GM18511 (cell line): ENCODE measurements around the gene SDHB.

Source experiments
- ATAC-seq: cut with Tn5 transposase; IDR thresholded peaks from one replicate; pipeline ENCODE4 v1.9.1; 2021; ENCODE audit warnings: mild to moderate bottlenecking, moderate library complexity; ENCODE audit not compliant: unreplicated experiment

Gene SDHB

GRCh38 chr1:16971341-16972188, 82.3 kb downstream of the SDHB start:
- no peak for ATAC-seq

DNA sequence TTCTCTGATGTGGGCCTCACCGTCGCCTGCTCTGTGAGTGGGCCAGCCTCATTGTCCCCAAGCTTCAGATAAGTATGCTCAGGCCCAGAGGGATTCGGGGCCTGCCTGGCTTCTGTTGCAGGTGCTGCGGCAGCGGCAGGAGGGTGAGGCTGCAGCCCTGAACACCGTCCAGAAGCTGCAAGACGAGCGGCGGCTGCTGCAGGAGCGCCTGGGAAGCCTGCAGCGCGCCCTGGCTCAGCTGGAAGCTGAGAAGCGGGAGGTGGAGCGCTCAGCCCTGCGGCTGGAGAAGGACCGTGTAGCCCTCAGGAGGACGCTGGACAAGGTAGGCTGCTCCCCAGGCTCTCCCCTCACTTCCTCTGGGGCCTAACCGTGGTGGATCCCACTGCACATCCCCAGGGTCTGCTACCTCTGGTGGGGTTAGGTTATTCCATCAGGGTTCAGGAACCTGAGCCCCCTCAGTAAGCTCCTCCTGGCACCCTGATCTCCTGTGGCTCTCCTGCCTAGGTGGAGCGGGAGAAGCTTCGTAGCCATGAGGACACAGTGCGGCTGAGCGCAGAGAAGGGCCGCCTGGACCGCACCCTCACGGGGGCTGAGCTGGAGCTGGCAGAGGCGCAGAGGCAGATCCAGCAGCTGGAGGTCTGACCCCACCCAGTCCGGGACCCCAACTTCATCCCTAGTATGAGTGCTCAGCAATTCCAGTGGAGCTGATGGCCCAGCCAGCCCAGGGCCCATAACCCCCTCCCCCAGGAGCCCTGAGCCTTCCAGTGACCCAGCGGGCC, 83.5 kb downstream of the SDHB start:
- ATAC-seq: no peak

DNA sequence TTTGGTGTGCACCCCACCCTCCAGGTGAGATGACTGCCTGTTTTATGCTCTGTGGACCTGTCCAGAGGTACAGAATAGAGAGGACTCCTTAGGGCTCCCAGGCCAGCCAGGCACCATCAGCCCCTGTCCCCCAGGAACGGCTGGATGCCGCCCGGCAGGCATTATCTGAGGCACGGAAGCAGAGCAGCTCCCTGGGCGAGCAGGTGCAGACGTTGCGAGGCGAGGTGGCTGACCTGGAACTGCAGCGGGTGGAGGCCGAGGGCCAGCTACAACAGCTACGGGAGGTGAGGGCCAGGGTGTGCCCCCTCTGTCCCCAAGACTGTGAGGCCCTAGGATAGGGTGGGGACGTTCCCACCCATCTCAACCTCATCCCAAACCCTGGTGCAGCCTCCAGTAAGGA, 84.2 kb downstream of the SDHB start:
- ATAC-seq: no peak

- ATAC-seq: no peak
These were observed 84.7 kb downstream of the SDHB start for GRCh38 chr1:16969057-16969611.
